Pancreas (tissue), 10 donors: ENCODE results near the gene TFPT. TPM values are rescaled to one million over a fixed set of nuclear protein-coding genes. Genes with fewer than 3 reads are reported as not detected.

Source experiments
- ATAC-seq, 4 donors: fragments of 200-7000 bp; cut with Tn5 transposase; one replicate each; pipeline versions ENCODE4 v1.8.0 to v1.9.1; 2020; ENCODE audit warnings: mild to moderate bottlenecking in 4 of 4, moderate library complexity in 4 of 4
- DNase-seq, 6 donors: peaks; one replicate each; pipeline ENCODE4 v3.0.0-alpha.2; 2020
- FAIRE-seq: peaks from 2 replicates; lab custom pipeline; 2012; peaks lifted over from hg19 to GRCh38; lab: Jason Lieb, UNC
- H3K27ac ChIP-seq, 4 donors: fragments of 200-600 bp; sonication (generic); 1 replicate in 3 of 4; 2 replicates in 1 of 4; pipeline versions ENCODE4 v1.5.0 to v1.8.0; 2020
- H3K27me3 ChIP-seq, 4 donors: fragments of 200-600 bp; one replicate each; pipeline ENCODE4 v1.8.0; 2021
- H3K36me3 ChIP-seq, 3 donors: fragments of 200-600 bp; sonication (generic) in 1 of 3; one replicate each; pipeline versions ENCODE4 v1.5.0 to v1.8.0; 2020 to 2021
- H3K4me1 ChIP-seq, 3 donors: fragments of 200-600 bp; one replicate each; pipeline ENCODE4 v1.8.0; 2021
- H3K4me3 ChIP-seq, 4 donors: fragments of 200-600 bp; sonication (generic) in 2 of 4; one replicate each; pipeline versions ENCODE4 v1.5.0 to v1.8.0; 2020 to 2021
- H3K9me3 ChIP-seq, 4 donors: fragments of 200-600 bp; one replicate each; pipeline ENCODE4 v1.8.0; 2021
- WGBS, 2 donors: extraction: QIAGEN DNeasy Blood & Tissue Kit; methylation state at CpG; one replicate each; pipeline ENCODE4 v1.1.7; 2013; 5-methylcytosine and 5-hydroxymethylcytosine counted together
- intact Hi-C, 3 donors: fragments of 100-400 bp; cut with DNase I; formaldehyde crosslinking; loops; one replicate each; pipeline versions ENCODE4 v1.11.1 to v1.14.2; 2022
- polyA plus RNA-seq, 2 donors: library from polyadenylated mRNA; stranded (reverse); fragments of 200-250 nt; gene quantifications; one replicate each; pipeline ENCODE4 v1.2.3, GENCODE V29; 2013
- total RNA-seq, 6 donors: library from RNA; stranded (reverse); fragmentation: NEBNext Ultra II Directional in 4 of 6; extraction: Animal tissue kit (Norgen Biotek cat#: 25700) in 4 of 6; gene quantifications; one replicate each; pipeline versions ENCODE4 v1.2.1 to v1.2.4, GENCODE V29; 2021 to 2023
- TF ChIP-seq, protein P1 (sequence below), 4 donors: fragments of 200-600 bp; sonication (generic) in 3 of 4; IDR thresholded peaks; one replicate each; pipeline versions ENCODE4 v1.5.0 to v1.8.0; 2021; ENCODE audit warnings: antibody characterized with exemption in 4 of 4
- donor health status: healthy with polysubstance abuse.
- donor health status: DM: no; HTN: no; CAD: no; lungs with moderate emphysema.
- donor health status: DM: no; HTN: no; CAD: no.
- donor health status: control.
- donor health status: control.
- donor health status: Bipolar disorder and iron deficiency.
- donor health status: DM: yes; HTN: yes; CAD: no.
- donor health status: DM: no; HTN: no; CAD: no.
- donor health status: DM: no; HTN: no; CAD: no.
- donor health status: DM: yes; HTN: yes; CAD: no.

Gene TFPT
- total and polyA plus RNA-seq, 8 donors = 3.8 to 16.6 (median 5.2) TPM

GRCh38 chr19:54162241-54162805, 46.9 kb upstream of the TFPT start:
- H3K9me3 ChIP-seq = no peaks in the 10 kb centered on the region
- intact Hi-C loops = no loop called here
- H3K36me3 ChIP-seq = peaks cover 0 to 5% (median 0%) of the 10 kb centered on the region in 3 donors
- ATAC-seq (peak; percentile 46 to 66 (median 66)), DNase-seq (peak; percentile 80 to 93 (median 88)), FAIRE-seq (no peak)
- 1% methylated on average over 28 to 34 of the region's 35 CpGs for WGBS, 2 donors
- peaks cover 9 to 23% (median 14%) of the 10 kb centered on the region in 3 donors for H3K4me1 ChIP-seq
- peak overlapping the region in 1 of 4 donors; percentile 4 for H3K27ac ChIP-seq
- H3K4me3 ChIP-seq = peak overlapping the region in 2 of 4 donors; percentile 20 to 32
- no peaks in the 10 kb centered on the region for H3K27me3 ChIP-seq
- TF ChIP-seq, protein P1, sequence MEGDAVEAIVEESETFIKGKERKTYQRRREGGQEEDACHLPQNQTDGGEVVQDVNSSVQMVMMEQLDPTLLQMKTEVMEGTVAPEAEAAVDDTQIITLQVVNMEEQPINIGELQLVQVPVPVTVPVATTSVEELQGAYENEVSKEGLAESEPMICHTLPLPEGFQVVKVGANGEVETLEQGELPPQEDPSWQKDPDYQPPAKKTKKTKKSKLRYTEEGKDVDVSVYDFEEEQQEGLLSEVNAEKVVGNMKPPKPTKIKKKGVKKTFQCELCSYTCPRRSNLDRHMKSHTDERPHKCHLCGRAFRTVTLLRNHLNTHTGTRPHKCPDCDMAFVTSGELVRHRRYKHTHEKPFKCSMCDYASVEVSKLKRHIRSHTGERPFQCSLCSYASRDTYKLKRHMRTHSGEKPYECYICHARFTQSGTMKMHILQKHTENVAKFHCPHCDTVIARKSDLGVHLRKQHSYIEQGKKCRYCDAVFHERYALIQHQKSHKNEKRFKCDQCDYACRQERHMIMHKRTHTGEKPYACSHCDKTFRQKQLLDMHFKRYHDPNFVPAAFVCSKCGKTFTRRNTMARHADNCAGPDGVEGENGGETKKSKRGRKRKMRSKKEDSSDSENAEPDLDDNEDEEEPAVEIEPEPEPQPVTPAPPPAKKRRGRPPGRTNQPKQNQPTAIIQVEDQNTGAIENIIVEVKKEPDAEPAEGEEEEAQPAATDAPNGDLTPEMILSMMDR (IDR thresholded peaks at IDR 0.05) = no peak

DNA sequence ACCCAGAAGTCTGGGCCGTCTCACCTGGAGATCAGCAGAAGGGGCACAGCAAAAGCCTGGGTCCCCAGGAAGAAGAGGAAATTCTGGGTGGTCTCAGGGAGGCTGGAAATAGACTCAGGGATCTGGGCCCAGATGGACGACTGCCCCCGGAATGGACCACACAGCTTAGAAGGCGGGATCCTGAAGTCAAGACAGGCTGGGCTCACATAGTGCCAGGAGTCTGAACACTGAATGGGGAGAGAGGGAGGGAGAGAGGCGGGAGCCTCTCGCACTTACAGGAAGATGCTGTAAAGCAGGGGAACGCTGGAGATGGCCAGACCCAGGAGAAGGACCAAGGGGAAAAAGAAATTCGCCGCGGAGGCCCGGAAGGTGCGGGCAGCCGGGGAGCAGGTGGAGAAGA, 45.4 kb upstream of the TFPT start:
- intact Hi-C loops = no loop called here
- Histone ChIP-seq H3K27me3 (no peaks in the 10 kb centered on the region), H3K4me3 (peak overlapping the region in 2 of 4 donors; percentile 43 to 76), H3K27ac (peak overlapping the region in 2 of 4 donors; percentile 87 to 88), H3K4me1 (peaks cover 9 to 23% (median 14%) of the 10 kb centered on the region in 3 donors), H3K9me3 (no peaks in the 10 kb centered on the region), H3K36me3 (peaks cover 3 to 18% (median 8%) of the 10 kb centered on the region in 3 donors)
- ATAC-seq = no peak
- DNase-seq = no peak
- FAIRE-seq = no peak
- WGBS, 2 donors = 29 to 42% methylated on average over 11 to 13 of the region's 13 CpGs
- TF ChIP-seq, protein P1 (IDR thresholded peaks at IDR 0.05) = no peak

GRCh38 chr19:54160182-54160811, 44.8 kb upstream of the TFPT start:
- ATAC-seq (no peak), FAIRE-seq (no peak), DNase-seq (peak in 1 of 6 donors; percentile 51)
- Histone ChIP-seq H3K4me1 (peaks cover 9 to 23% (median 14%) of the 10 kb centered on the region in 3 donors), H3K9me3 (no peaks in the 10 kb centered on the region), H3K36me3 (peaks cover 3 to 24% (median 12%) of the 10 kb centered on the region in 3 donors), H3K27ac (peak overlapping the region; percentile 61 to 88 (median 86)), H3K4me3 (peak overlapping the region in 3 of 4 donors; percentile 2 to 76 (median 43)), H3K27me3 (no peaks in the 10 kb centered on the region)
- TF ChIP-seq, protein P1 (IDR thresholded peaks at IDR 0.05) = no peak
- intact Hi-C loops = no loop called here
- WGBS, 2 donors = 1 to 2% methylated on average over 28 of the region's 28 CpGs

GRCh38 chr19:54159352-54160181, 44.1 kb upstream of the TFPT start, which contains the start of gene LENG1:
Gene LENG1, minus strand, starts transcription at chr19:54159721. Its CDS starts 26 bp downstream, at chr19:54159695.
- WGBS, 2 donors = 0 to 1% methylated on average over 72 of the region's 72 CpGs
- TF ChIP-seq, protein P1 (IDR thresholded peaks at IDR 0.05) = peak in 1 of 4 donors; percentile 14
- H3K4me1 ChIP-seq = peaks cover 9 to 23% (median 14%) of the 10 kb centered on the region in 3 donors

More at GRCh38 chr19:54159352-54160181, 44.1 kb upstream of the TFPT start, which contains the start of gene LENG1:
- FAIRE-seq = peak; percentile 99
- intact Hi-C loops = no loop called here
- Histone ChIP-seq H3K36me3 (peaks cover 3 to 31% (median 12%) of the 10 kb centered on the region in 3 donors), H3K4me3 (peak within 1 kb of the TSS; percentile 59 to 90 (median 70)), H3K27ac (peak within 1 kb of the TSS; percentile 91 to 95 (median 93)), H3K9me3 (no peaks in the 10 kb centered on the region), H3K27me3 (no peaks in the 10 kb centered on the region)
- peak; percentile 89 to 100 (median 100) for DNase-seq
- ATAC-seq = peak; percentile 84 to 90 (median 84)
